ENCODE results near the gene SBF2.
"Not testable (repeated sequence)": the region's sequence is repeated elsewhere in the genome, so short reads cannot be mapped to it uniquely, and the experiment has no call there.

The SBF2 gene

GRCh38 chr11:10048350-10048749 lies 245.7 kb downstream of the SBF2 start:
- no peak for DNase-seq

- DNase-seq, result no peak
Measured at GRCh38 chr11:10044618-10045017, 249.4 kb downstream of the SBF2 start.

GRCh38 chr11:10042699-10043098 lies 251.3 kb downstream of the SBF2 start:
- no peak for DNase-seq

GRCh38 chr11:10041748-10042446 lies 252.1 kb downstream of the SBF2 start:
- no peak for DNase-seq

- no peak for DNase-seq
Measured at GRCh38 chr11:10041332-10041731, 252.7 kb downstream of the SBF2 start.

GRCh38 chr11:10038521-10039302 lies 255.3 kb downstream of the SBF2 start:
- no peak for DNase-seq

GRCh38 chr11:10035932-10036331 lies 258.1 kb downstream of the SBF2 start:
- not testable (repeated sequence) for DNase-seq

- no peak for DNase-seq
Measured at GRCh38 chr11:10032935-10033334, 261.1 kb downstream of the SBF2 start.

GRCh38 chr11:10030122-10030490 lies 263.9 kb downstream of the SBF2 start:
- DNase-seq, result no peak

- no peak for DNase-seq
Measured at GRCh38 chr11:10029386-10030121, 264.5 kb downstream of the SBF2 start.

- DNase-seq, result no peak
Measured at GRCh38 chr11:10026514-10026913, 267.5 kb downstream of the SBF2 start.

GRCh38 chr11:10023212-10023611 lies 270.8 kb downstream of the SBF2 start:
- no peak for DNase-seq

- no peak for DNase-seq
Measured at GRCh38 chr11:10022764-10023163, 271.3 kb downstream of the SBF2 start.

GRCh38 chr11:10021563-10021962 lies 272.5 kb downstream of the SBF2 start:
- DNase-seq, result no peak

- DNase-seq, result no peak
Measured at GRCh38 chr11:10019906-10020682, 273.9 kb downstream of the SBF2 start.

GRCh38 chr11:10017911-10018310 lies 276.1 kb downstream of the SBF2 start:
- no peak for DNase-seq

- no peak for DNase-seq
Measured at GRCh38 chr11:10017050-10017449, 277.0 kb downstream of the SBF2 start.

- DNase-seq, result no peak
Measured at GRCh38 chr11:10012068-10012467, 282.0 kb downstream of the SBF2 start.

GRCh38 chr11:10005955-10006525 lies 288.0 kb downstream of the SBF2 start:
- DNase-seq, result no peak

- no peak for DNase-seq
Measured at GRCh38 chr11:10004526-10005113, 289.4 kb downstream of the SBF2 start.

GRCh38 chr11:10002221-10002620 lies 291.8 kb downstream of the SBF2 start:
- DNase-seq, result no peak

GRCh38 chr11:9992306-9992705 lies 301.7 kb downstream of the SBF2 start:
- no peak for DNase-seq
